Activated naive CD4-positive, alpha-beta T cell treated with anti-CD3 and anti-CD28 coated beads, Interleukin-2, amount 10 ng/mL, durations not matched to agents 7 days and 5 days (primary cell): ENCODE results near the gene WDR88.
A peak's percentile ranks its signal among the peaks of the same experiment; 100 is the strongest.
"Not testable (repeated sequence)": the region's sequence is repeated elsewhere in the genome, so short reads cannot be mapped to it uniquely, and the experiment has no call there.

ENCODE experiments used
- CTCF ChIA-PET: fragments of 350-600 bp; sonication (Branson Sonifier 250); formaldehyde crosslinking; loops from one replicate; lab custom pipeline; 2021; ENCODE audit warnings: antibody characterized with exemption; lab: Charles Lee
- DNase-seq: peaks from one replicate; pipeline ENCODE4 v3.0.0-alpha.2; 2020
- H3K27ac Mint-ChIP-seq: one replicate; pipeline ENCODE4 v1.8.0; 2021; ENCODE audit warnings: mild to moderate bottlenecking, moderate library complexity, mixed read lengths
- H3K27me3 Mint-ChIP-seq: one replicate; pipeline ENCODE4 v1.8.0; 2021; ENCODE audit warnings: mild to moderate bottlenecking, mixed read lengths
- H3K36me3 Mint-ChIP-seq: one replicate; pipeline ENCODE4 v1.8.0; 2021; ENCODE audit warnings: mixed read lengths
- H3K4me1 Mint-ChIP-seq: one replicate; pipeline ENCODE4 v1.8.0; 2021; ENCODE audit warnings: mixed read lengths
- H3K4me3 Mint-ChIP-seq: one replicate; pipeline ENCODE4 v1.8.0; 2021; ENCODE audit warnings: mild to moderate bottlenecking, moderate library complexity, mixed read lengths
- H3K9me3 Mint-ChIP-seq: one replicate; pipeline ENCODE4 v1.8.0; 2021; ENCODE audit warnings: mixed read lengths

WDR88 gene

DNA sequence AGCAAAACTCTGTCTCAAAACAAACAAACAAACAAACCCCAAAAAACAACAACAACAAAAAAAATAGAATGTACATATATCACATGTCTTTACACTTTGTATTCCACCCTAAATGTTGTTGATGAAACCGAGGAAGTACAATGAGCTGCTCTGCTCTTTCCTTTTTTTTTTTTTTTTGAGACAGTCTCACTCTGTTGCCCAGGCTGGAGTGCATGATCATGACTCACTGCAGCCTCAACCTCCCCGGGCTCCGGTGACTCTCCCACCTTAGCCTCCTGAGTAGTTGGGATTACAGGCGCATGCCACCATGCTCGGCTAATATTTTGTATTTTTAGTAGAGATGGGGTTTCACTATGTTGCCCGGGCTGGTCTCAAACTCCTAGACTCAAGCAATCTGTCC is 31.6 kb downstream of the WDR88 start:
- no peak overlapping the region for H3K4me3 Mint-ChIP-seq
- no peak overlapping the region for H3K27ac Mint-ChIP-seq
- DNase-seq: no peak
- H3K9me3 Mint-ChIP-seq: peaks cover 9% of the 10 kb centered on the region
- H3K27me3 Mint-ChIP-seq: peaks cover 7% of the 10 kb centered on the region
- H3K36me3 Mint-ChIP-seq: peaks cover 6% of the 10 kb centered on the region
- CTCF ChIA-PET: interaction anchor here (1.0 kb wide), 1 partner anchor 12 kb away, joined by 5 read pairs; no protein-coding TSS in a partner anchor
- H3K4me1 Mint-ChIP-seq: peaks cover 34% of the 10 kb centered on the region

DNA sequence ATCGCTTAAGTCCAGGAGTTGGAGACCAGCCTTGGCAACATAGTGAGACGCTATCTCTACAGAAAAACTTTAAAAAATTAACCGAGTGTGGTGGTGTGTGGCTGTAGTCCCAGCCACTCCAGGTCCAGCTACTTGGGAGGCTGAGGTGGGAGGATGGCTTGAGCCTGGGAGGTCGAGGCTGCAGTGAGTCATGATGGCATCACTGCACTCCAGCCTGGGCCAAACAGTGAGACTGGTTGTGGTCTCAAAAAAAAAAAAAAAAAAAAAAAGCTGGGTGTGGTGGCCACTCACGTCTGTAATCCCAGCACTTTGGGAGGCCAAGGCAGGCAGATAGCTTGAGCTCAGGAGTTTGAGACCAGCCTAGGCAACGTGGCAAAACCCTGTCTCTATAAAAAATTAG is 34.1 kb downstream of the WDR88 start:
- H3K36me3 Mint-ChIP-seq, H3K27ac Mint-ChIP-seq, DNase-seq, H3K27me3 Mint-ChIP-seq, H3K4me3 Mint-ChIP-seq: not testable (repeated sequence)
- Mint-ChIP-seq H3K9me3 (peaks cover 17% of the 10 kb centered on the region), H3K4me1 (peaks cover 10% of the 10 kb centered on the region)
- CTCF ChIA-PET: interaction anchor here (1.2 kb wide), 1 partner anchor 8 kb away, joined by 3 read pairs; no protein-coding TSS in a partner anchor

DNA sequence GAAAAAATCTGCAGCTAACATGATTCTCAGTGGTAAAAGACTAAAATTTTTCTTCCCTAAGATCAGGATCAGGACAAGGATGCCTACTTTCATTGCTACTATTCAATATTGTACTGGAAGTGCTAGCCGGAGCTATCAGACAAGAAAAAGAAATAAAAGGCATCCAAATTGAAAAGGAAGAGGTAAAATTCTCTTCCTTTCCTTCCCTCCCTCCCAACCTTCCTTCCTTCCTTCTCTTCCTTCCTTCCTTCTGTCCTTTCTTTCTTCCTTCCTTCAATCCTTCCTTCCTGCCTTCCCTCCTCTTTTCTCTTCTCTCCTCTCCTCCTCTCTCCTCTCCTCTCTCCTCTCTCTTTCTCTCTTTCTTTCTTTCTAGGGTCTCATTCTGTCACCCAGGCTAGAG is 35.5 kb downstream of the WDR88 start:
- DNase-seq: no peak

DNA sequence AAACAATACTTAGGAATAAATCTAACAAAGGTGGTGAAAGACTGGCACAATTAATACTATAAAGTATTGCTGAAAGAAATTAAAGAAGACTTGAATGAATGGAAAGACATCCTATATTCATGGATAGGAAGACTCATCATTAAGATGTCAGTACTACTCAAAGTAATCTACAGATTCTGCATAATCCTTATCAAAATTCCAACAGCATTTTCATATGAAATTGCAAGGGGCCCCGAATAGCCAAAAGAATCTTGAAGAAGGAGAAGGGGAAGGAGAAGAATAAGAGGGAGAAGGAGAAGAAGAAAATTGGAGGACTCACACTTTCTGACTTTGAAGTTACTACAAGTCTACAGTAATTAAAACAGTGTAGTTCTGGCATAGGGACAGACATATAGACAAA is 36.6 kb downstream of the WDR88 start:
- Mint-ChIP-seq H3K36me3 (peaks cover 5% of the 10 kb centered on the region), H3K4me1 (peaks cover 5% of the 10 kb centered on the region), H3K27ac (no peak overlapping the region), H3K27me3 (peaks cover 7% of the 10 kb centered on the region), H3K4me3 (no peak overlapping the region), H3K9me3 (peaks cover 17% of the 10 kb centered on the region)
- no peak for DNase-seq
- CTCF ChIA-PET: interaction anchor here (0.8 kb wide), 1 partner anchor 16 kb away, joined by 3 read pairs; no protein-coding TSS in a partner anchor

More for the DNA sequence above, 35.5 kb downstream of the WDR88 start:
- Mint-ChIP-seq H3K4me3 (no peak overlapping the region), H3K27me3 (peaks cover 7% of the 10 kb centered on the region), H3K4me1 (peaks cover 1% of the 10 kb centered on the region), H3K9me3 (peaks cover 17% of the 10 kb centered on the region), H3K27ac (no peak overlapping the region), H3K36me3 (peaks cover 5% of the 10 kb centered on the region)
- CTCF ChIA-PET: interaction anchor here (1.2 kb wide), 1 partner anchor 10 kb away, joined by 3 read pairs; no protein-coding TSS in a partner anchor

DNA sequence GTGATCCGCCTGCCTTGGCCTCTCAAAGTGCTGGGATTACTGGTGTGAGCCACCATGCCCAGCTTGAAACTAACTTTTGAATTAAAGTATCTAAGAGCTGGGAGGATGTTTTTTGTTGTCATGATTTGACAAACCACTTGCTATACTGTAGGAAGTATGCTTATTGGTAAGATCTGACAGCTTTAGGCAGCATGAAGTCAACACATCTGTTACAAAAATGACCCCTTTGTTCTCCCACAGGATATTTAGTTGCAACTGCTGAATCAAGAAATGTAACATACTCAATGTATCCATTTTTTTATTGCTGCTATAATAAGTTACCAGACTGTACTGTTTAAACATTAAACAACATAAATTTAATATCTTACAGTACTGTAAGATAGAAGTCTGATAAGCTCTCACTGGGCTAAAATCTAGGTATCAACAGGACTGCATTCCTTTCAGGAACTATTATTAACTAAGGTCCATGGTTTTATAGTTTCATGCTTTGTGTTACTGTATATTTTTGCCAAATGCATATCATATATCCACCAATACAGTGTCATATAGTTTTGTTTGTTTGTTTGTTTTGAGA is 39.4 kb downstream of the WDR88 start:
- Mint-ChIP-seq H3K27me3 (peaks cover 7% of the 10 kb centered on the region), H3K36me3 (peaks cover 6% of the 10 kb centered on the region), H3K27ac (no peak overlapping the region), H3K4me1 (peaks cover 18% of the 10 kb centered on the region), H3K9me3 (peaks cover 17% of the 10 kb centered on the region), H3K4me3 (no peak overlapping the region)
- DNase-seq: no peak
- CTCF ChIA-PET: interaction anchor here (1.1 to 1.3 kb wide), 3 partner anchors 12 to 27 kb away, joined by 3 to 5 read pairs (median 4); no protein-coding TSS in a partner anchor

DNA sequence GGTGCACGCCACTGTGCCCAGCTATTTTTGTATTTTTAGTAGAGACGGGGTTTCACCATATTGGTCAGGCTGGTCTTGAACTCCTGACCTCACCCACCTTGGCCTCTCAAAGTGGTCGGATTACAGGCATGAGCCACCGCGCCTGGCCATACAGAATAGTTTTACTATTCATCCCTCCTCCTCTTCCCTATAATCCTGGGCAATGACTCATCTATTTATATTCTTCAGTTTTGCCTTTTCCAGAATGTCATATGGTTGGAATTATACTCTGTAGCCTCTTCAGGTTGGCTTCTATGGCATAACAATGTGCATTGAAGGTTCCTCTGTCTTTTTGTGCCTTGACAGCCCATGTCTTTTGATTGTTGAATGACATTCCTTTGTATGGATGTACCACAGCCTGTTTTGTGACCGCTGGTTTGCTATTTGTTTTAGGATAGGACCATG is 40.0 kb downstream of the WDR88 start:
- CTCF ChIA-PET: interaction anchor here (1.1 kb wide), 1 partner anchor 28 kb away, joined by 4 read pairs; no protein-coding TSS in a partner anchor
- DNase-seq: no peak
- no peak overlapping the region for H3K4me3 Mint-ChIP-seq
- H3K27me3 Mint-ChIP-seq: peaks cover 10% of the 10 kb centered on the region
- H3K9me3 Mint-ChIP-seq: peaks cover 17% of the 10 kb centered on the region
- H3K27ac Mint-ChIP-seq: no peak overlapping the region
- H3K4me1 Mint-ChIP-seq: peaks cover 20% of the 10 kb centered on the region
- peaks cover 9% of the 10 kb centered on the region for H3K36me3 Mint-ChIP-seq

DNA sequence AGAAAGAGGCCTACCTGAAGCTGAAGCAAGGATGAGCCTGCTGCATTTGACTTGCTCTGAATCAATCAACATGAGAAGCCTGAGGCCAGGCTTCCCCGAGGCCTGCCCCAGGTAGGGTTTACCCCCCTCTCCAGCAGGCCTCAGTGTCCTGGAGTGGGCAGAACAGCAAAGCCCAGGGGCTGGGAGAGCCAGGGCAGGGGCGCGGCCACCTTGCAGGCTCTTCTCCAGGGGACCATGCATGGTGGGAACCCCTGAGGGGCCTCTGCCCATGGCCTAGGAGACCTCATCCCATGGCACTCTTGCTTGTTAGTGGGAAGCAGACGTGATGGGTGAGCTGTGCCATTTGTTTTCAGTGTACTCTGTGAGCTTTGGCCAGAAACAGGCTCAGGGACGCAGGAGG is 42.3 kb downstream of the WDR88 start:
- H3K4me1 Mint-ChIP-seq: peaks cover 34% of the 10 kb centered on the region
- H3K36me3 Mint-ChIP-seq: peaks cover 4% of the 10 kb centered on the region
- H3K27ac Mint-ChIP-seq: no peak overlapping the region
- H3K4me3 Mint-ChIP-seq: no peak overlapping the region
- H3K9me3 Mint-ChIP-seq: peaks cover 2% of the 10 kb centered on the region
- DNase-seq: no peak
- H3K27me3 Mint-ChIP-seq: peaks cover 13% of the 10 kb centered on the region
- CTCF ChIA-PET: interaction anchor here (0.9 to 1.6 kb wide), 2 partner anchors 10 to 13 kb away, joined by 3 to 5 read pairs; no protein-coding TSS in a partner anchor

DNA sequence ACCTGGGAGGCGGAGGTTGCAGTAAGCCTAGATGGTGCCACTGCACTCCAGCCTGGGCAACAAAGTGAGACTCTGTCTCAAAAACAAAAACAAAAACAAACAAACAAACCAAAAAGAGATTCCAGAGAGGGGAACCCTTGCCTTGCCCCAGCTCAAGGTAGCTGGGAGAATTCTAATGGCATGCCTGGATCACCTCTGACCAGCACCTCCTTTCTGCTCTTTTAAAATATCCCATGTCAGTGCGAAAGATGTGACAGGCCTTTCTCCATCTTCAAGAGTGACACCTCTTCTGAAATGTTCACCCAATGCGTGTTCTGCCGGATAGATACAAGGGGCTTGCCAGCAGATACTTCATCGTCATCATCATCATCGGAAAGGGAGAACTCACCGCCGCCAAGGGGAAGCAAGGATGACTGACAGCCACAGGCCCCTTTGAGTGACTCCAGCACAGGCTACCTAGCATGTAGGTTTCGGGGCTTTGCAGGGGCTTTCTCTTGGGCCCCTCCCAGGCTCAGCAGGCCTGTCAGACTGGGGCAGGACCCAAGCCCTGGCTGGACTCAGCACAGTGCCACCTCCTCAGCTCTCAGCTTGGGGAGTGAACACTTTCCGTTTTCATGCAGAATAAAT is 43.4 kb downstream of the WDR88 start:
- peak overlapping the region; percentile 97 for H3K27ac Mint-ChIP-seq
- peaks cover 4% of the 10 kb centered on the region for H3K36me3 Mint-ChIP-seq
- no peaks in the 10 kb centered on the region for H3K9me3 Mint-ChIP-seq
- peak overlapping the region; percentile 86 for H3K4me3 Mint-ChIP-seq
- H3K4me1 Mint-ChIP-seq: peaks cover 37% of the 10 kb centered on the region
- CTCF ChIA-PET: interaction anchor here (0.9 to 2.6 kb wide), 5 partner anchors 9 to 31 kb away, joined by 3 to 15 read pairs (median 5); no protein-coding TSS in a partner anchor
- no peak for DNase-seq
- peaks cover 13% of the 10 kb centered on the region for H3K27me3 Mint-ChIP-seq

DNA sequence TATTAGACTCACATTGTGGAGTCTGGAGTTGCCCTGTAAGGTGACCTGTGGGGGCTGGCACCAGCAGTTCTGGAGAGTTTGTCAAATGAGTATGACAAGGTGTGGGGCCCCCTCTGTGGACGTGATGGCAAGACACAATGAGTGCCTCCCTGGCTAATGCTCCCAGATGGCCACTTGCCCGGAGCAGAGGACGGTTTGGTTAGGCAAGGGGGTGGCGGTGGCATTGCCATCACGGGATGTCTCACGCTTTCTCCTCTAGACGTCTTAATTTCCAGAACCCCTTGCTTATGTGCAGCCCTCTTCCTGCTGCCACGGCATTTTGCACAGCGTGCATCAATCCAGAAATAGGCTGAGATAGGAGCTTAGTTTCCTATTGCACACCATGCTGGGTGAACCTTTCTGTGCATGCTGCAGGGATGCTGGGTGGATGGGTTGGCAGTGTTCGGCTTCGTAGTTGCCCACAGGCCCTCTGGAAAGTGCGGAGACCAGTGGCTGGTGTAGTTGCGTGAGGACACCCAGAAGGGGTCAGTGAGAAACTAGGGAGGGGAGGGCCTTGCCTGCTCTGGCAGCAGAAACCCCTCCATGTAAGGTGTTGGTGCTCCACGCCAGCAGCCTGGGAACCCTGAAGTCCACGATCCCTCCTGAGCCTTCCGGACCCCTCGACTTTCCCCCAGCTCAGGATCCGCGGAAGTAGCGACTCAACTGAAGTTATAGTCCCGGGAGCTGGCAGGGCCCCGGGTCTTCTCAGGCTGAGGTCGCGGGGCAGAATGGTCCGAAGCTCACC is 44.2 kb downstream of the WDR88 start:
- Mint-ChIP-seq H3K4me3 (peak overlapping the region; percentile 86), H3K27ac (peak overlapping the region; percentile 97), H3K27me3 (peaks cover 13% of the 10 kb centered on the region), H3K4me1 (peaks cover 37% of the 10 kb centered on the region), H3K9me3 (no peaks in the 10 kb centered on the region), H3K36me3 (peaks cover 4% of the 10 kb centered on the region)
- DNase-seq: peak; percentile 48
- CTCF ChIA-PET: interaction anchor here (1.0 to 2.7 kb wide), 10 partner anchors 8 to 51 kb away, joined by 3 to 15 read pairs (median 8); no protein-coding TSS in a partner anchor

DNA sequence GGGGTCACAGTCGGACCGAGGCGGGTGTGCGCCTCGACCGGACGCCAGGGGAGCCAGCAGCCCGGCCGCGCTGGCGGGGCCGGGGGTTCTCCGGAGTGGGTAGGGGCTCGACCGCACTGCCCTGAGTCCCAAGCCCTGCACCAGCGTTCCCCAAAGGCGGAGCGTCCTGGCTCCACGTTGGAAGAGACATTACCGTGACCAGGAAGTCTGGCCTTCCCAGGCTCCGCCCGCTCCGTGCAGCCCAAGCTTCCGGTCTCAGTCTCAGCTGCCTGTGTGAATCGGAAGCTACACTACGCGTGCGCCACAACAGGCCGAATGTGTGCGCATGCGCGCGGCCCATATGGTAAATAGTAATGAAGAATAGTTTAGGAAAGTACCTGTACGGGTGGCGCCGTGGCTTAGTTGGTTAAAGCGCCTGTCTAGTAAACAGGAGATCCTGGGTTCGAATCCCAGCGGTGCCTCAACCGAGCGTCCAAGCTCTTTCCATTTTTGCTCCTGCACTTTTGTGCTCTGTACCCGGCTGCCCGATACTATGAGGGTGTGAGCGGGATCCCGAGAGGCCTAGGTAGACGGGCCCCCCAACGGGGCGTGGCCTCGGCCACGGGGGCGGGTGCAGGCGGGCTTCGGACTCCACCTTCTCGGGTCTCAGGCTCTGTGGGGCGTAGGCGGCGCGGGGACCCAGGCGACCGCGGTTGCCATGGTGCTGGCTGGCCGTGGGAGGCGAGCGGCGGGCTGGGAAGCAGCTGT is 44.9 kb downstream of the WDR88 start:
- Mint-ChIP-seq H3K4me1 (peaks cover 37% of the 10 kb centered on the region), H3K9me3 (no peaks in the 10 kb centered on the region), H3K4me3 (peak overlapping the region; percentile 86), H3K27ac (peak overlapping the region; percentile 97), H3K36me3 (peaks cover 4% of the 10 kb centered on the region), H3K27me3 (peaks cover 18% of the 10 kb centered on the region)
- DNase-seq: peak; percentile 96
- CTCF ChIA-PET: interaction anchor here (1.0 to 2.7 kb wide), 12 partner anchors 7 to 208 kb away, joined by 3 to 15 read pairs (median 7); no protein-coding TSS in a partner anchor

DNA sequence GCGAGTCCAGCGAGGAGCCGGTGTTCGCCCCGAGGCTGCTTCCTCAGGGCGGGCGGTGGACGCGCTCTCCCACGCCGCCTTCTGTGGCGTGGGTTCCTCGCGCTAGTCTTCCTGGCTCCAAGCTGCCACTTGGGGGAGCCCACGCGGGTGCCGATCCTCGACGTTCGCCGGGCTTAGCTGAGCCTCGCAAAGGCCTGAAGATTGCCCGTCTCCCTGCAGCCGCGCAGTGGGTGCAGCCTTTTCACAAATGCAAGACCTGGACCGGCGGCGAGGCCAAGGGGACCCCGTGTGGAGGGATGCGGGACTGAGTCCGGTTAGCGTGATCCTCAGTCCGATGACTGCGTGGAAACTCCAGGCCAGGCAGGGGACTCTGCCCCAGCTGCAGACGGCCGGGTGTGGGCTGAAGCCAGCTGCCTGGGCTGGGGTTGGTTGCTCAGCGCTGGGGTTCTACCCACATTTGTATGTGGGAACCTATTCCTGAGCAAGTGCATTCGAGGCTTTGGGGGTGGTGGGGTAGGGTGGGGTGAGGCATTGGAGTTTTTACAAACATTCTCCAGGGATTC is 45.6 kb downstream of the WDR88 start:
- H3K27ac Mint-ChIP-seq: peak overlapping the region; percentile 97
- H3K27me3 Mint-ChIP-seq: peaks cover 18% of the 10 kb centered on the region
- peaks cover 4% of the 10 kb centered on the region for H3K36me3 Mint-ChIP-seq
- H3K9me3 Mint-ChIP-seq: no peaks in the 10 kb centered on the region
- CTCF ChIA-PET: interaction anchor here (1.0 to 2.7 kb wide), 12 partner anchors 9 to 209 kb away, joined by 3 to 15 read pairs (median 7); no protein-coding TSS in a partner anchor
- H3K4me1 Mint-ChIP-seq: peaks cover 35% of the 10 kb centered on the region
- H3K4me3 Mint-ChIP-seq: peak overlapping the region; percentile 86
- no peak for DNase-seq

DNA sequence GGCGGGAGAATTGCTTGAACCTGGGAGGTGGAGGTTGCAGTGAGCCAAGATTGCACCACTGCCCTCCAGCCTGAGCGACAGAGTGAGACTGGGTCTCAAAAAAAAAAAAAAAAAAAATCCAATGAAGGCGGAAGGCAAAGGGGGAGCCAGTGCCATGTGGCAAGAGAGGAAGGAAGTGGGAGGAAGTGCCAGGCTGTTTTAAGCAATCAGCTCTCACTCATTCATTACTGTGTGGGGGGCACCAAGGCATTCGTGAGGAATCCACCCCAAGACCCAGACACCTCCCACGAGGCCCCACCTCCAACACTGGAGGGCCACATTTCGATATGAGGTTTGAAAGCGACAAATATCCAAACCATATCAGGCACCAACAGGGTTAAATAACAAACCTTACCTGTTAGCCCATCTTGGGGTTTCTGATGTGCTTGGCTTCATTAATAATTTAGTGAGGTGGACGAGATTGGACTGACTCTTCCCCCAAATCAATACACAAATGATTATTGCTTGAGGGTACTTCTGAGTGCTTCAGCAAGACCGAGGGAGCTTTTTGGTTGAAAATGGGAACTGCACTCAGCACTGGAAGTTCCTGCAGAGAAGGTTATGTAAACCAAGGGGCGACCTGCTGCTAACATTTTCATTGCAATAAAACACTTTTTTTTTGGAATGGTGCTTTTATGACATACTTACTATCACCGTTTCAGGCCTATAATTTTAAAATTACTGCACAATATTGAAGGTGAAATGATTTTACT is 54.7 kb downstream of the WDR88 start:
- H3K4me1 Mint-ChIP-seq: peaks cover 9% of the 10 kb centered on the region
- CTCF ChIA-PET: interaction anchor here (1.4 to 3.3 kb wide), 5 partner anchors 10 to 62 kb away, joined by 3 to 15 read pairs (median 5); no protein-coding TSS in a partner anchor
- no peaks in the 10 kb centered on the region for H3K36me3 Mint-ChIP-seq
- peaks cover 41% of the 10 kb centered on the region for H3K27me3 Mint-ChIP-seq
- H3K9me3 Mint-ChIP-seq: no peaks in the 10 kb centered on the region
- DNase-seq: no peak
- H3K27ac Mint-ChIP-seq: no peak overlapping the region
- H3K4me3 Mint-ChIP-seq: no peak overlapping the region
